ENCODE measurements around the gene ZNF324.

DNA sequence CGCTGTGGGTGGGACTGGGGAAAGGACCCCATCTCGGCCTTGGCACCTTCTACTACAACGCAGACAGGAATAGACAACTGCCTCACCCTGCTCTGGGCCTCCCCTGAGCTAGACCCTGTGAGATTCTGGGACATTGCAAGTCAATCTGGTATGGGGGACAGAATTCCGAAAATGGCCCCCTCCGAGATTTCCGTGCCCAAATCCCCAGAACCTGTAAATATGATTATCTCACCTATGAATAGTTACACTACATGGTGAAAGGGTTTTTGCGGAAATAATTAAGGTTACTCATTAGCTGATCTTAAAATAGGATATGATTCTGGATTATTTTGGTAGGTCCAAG, 53.3 kb downstream of the ZNF324 start:
- TF ChIP-seq, protein P1, sequence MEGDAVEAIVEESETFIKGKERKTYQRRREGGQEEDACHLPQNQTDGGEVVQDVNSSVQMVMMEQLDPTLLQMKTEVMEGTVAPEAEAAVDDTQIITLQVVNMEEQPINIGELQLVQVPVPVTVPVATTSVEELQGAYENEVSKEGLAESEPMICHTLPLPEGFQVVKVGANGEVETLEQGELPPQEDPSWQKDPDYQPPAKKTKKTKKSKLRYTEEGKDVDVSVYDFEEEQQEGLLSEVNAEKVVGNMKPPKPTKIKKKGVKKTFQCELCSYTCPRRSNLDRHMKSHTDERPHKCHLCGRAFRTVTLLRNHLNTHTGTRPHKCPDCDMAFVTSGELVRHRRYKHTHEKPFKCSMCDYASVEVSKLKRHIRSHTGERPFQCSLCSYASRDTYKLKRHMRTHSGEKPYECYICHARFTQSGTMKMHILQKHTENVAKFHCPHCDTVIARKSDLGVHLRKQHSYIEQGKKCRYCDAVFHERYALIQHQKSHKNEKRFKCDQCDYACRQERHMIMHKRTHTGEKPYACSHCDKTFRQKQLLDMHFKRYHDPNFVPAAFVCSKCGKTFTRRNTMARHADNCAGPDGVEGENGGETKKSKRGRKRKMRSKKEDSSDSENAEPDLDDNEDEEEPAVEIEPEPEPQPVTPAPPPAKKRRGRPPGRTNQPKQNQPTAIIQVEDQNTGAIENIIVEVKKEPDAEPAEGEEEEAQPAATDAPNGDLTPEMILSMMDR (IDR thresholded peaks at IDR 0.05): no peak
- TF ChIP-seq POLR2A (IDR thresholded peaks at IDR 0.05): no peak
